SH-SY5Y (cell line): ENCODE data around the gene STAT4.

Source experiments
- GATA2 ChIP-seq: IDR thresholded peaks from 2 replicates; pipeline ENCODE4 v1.6.1; 2011; ENCODE audit warnings: mild to moderate bottlenecking, low read depth, low read length
- GATA3 ChIP-seq: IDR thresholded peaks from 2 replicates; pipeline ENCODE4 v1.6.1; 2011; ENCODE audit warnings: low read depth, mild to moderate bottlenecking, low read length, moderate library complexity

The STAT4 gene

DNA sequence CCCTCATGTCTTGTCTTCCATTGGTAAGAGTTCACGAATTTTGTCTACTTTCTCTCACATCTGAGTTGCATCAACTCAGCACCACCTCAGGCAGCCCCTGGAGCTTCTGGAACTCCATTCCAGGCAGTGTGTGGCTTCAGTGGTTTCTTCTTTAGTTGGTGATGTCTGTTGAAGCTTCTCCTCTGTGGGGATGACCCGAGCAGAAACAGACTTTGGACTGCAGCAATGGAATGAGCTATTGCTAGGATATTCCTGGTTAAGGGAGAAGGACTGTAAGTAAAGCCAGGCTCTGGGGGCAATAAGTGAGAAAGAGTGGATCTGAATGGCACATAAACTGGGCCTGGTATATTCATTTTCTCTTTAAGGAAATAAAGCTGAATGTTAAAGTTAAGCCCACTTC lies 32.3 kb upstream of the STAT4 start:
- no peak for TF ChIP-seq GATA3
- no peak for TF ChIP-seq GATA2

DNA sequence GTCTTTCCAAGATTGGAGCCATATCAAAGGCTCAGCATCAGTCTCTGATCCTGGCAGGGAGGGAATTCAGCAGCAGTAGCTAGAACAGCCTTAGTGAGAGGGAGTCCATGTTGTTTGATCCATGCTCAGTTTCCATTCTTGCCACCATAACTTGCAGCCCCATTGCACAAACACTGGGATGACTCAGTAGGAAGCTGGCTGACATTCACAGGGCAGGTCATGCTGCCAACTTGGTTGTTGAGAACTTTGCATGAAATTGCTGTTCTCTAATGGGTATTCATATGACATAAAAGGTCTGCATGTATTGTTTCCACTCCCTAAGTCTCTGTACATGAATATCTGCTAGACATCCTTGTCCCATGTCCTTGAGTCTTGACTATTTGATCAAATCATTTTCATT lies 29.9 kb upstream of the STAT4 start:
- TF ChIP-seq GATA3 (no peak), GATA2 (no peak)

DNA sequence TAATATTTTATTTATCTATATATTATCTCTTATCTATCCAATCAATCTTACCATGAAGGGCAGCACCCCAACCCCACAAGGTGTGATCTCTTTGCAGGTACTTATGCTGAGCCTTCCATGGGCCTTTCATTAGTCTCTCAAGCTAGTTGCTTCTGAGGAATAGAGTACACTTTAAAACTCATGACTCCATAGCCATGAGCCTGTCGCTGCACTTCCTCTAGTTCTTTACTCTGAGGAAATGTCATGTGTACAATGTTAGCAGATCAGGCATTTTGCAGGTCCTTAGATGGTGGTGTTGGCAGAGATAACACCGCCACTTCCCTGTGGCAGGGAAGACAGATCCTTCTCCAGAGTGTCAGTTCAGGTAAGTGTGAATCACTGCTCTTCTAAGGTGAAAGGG lies 29.5 kb upstream of the STAT4 start:
- no peak for TF ChIP-seq GATA3

DNA sequence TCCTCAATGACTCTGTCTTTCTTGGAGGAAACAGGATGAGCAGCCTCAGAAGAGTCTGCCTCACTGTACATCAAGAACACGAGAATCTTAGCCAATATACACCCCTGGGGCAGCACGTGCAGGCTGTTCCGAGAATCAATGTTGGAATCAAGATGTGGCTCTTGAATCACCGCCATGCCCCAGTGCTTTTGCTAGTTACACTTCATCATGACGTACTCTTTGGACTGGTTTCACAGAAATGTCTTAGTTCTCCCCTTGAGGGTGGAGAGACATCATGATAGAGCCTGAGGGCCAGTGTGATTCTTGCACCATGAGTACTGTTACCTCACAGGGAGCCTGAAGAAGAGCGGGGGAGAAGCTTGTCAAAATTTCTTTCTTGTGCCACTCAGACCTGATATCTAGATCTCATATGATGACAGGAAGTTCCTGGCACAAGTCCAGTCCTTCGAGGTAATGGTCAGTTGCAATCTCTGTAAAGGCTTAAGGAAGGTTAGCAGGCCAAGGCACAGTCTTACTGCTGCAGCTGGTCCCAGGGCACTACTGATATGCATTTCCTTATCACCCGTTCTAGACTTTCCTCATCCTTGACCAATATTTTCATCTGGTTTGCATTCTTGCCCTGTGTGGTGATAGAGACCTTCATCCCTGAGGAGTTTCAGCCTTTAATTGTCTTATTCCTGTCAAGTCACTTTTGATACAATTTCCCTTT lies 28.2 kb upstream of the STAT4 start:
- no peak for TF ChIP-seq GATA2
- TF ChIP-seq GATA3 = no peak

GRCh38 chr2:191177751-191178736 lies 27.2 kb upstream of the STAT4 start:
- TF ChIP-seq GATA3 (no peak), GATA2 (no peak)

GRCh38 chr2:191176801-191177438 lies 26.1 kb upstream of the STAT4 start:
- TF ChIP-seq GATA3 (no peak), GATA2 (no peak)

DNA sequence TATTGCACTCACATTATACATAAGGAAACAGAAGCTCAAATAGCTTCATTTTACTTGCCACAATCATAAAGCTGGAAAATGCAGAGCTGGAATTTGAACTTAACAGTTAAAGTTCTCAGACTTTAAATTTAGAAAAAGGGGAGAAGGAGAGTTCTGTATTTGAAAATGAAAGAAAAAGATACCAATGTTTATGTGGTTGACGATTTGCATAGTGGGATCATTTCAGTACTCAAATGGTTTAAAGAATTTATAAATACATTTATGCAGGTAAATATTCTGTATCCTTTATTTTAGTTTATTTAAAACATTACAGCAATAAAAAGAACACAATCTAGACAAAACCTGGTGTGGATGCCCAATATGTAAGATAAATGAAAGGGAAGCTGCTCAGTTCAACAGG lies 25.5 kb upstream of the STAT4 start:
- TF ChIP-seq GATA3 (no peak), GATA2 (no peak)

- TF ChIP-seq GATA2 (no peak), GATA3 (no peak)
Measured at GRCh38 chr2:191174442-191174841, 23.6 kb upstream of the STAT4 start.

GRCh38 chr2:191173206-191173605 lies 22.4 kb upstream of the STAT4 start:
- TF ChIP-seq GATA3 (no peak), GATA2 (no peak)

DNA sequence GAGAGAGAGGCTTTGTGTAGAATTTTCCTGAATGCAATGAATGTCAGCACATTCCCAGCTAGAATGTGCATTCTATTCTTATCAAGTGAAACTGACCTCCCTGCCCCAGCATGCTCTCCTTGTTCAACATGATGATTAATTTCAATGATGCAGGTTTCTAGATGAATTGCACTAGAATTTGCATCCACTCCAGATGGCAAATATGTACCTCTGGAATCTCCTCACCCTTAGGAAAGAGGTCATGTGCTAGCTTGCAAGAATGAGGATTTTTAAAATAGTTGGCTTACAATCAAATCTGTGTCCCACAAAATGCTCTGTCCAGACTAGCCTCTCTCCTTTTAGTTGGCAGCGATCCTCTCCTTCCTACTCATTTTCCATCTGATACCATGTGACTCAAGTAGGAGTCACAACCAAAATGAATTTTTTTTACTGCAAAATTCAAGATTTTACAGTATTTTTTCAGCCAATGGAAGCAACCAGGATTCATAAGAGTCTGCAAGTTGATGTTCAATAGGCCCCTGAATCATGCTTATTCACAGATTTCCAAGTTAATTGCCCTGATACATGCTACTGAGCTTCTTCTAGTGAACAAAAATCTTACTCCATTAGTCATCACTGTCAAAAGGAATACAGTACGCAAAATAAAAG lies 21.0 kb upstream of the STAT4 start:
- TF ChIP-seq GATA2 (no peak), GATA3 (no peak)

GRCh38 chr2:191171286-191171685 lies 20.5 kb upstream of the STAT4 start:
- TF ChIP-seq GATA3 (no peak), GATA2 (no peak)

GRCh38 chr2:191170773-191171172 lies 20.0 kb upstream of the STAT4 start:
- TF ChIP-seq GATA3 (no peak), GATA2 (no peak)

DNA sequence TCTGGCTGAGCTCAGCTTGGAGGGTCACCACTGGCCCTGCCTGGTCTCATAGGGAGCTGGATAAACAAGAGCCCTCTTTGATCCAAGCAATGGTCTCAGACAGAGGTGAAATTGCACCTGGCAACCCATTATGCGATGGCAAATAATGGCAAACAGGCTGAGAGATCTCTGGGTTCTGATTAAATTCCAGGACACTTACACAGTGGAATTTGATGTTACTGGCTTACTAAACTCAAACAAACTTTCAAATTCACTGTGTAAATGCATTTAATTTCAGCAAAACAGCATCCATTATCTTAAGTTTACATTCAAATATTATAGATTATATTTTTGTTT lies 19.5 kb upstream of the STAT4 start:
- TF ChIP-seq GATA3 (no peak), GATA2 (no peak)
